GM23338 (cell line): ENCODE results near the gene ZXDC. TPM values are rescaled to one million over a fixed set of nuclear protein-coding genes. Genes with fewer than 3 reads are reported as not detected.

Experiments used
- CTCF ChIP-seq, 2 experiments: fragments of 200-600 bp in 1 of 2; sonication (generic) in 1 of 2; conservative IDR thresholded peaks; 2 replicates each; pipeline versions ENCODE4 v1.5.1 to v1.6.1; 2016 to 2017; ENCODE audit warnings: antibody characterized with exemption in 2 of 2, low read depth in 2 of 2, mild to moderate bottlenecking in 2 of 2, moderate library complexity in 1 of 2
- ETS1 ChIP-seq: IDR thresholded peaks from 2 replicates; pipeline ENCODE4 v1.6.1; 2016; ENCODE audit warnings: antibody characterized with exemption
- EZH2 ChIP-seq: fragments of 200-600 bp; sonication (generic); IDR thresholded peaks from one replicate; pipeline ENCODE4 v1.8.0; 2017; ENCODE audit warnings: antibody characterized with exemption, mild to moderate bottlenecking, low read depth; ENCODE audit not compliant: unreplicated experiment
- EZH2phosphoT487 ChIP-seq: fragments of 200-600 bp; sonication (generic); IDR thresholded peaks from one replicate; pipeline ENCODE4 v1.8.1; 2018; ENCODE audit warnings: antibody characterized with exemption; ENCODE audit not compliant: unreplicated experiment
- JUNB ChIP-seq: IDR thresholded peaks from one replicate; pipeline ENCODE4 v1.6.1; 2016; ENCODE audit warnings: antibody characterized with exemption; ENCODE audit not compliant: unreplicated experiment
- NANOG ChIP-seq: IDR thresholded peaks from 2 replicates; pipeline ENCODE4 v1.6.1; 2016; ENCODE audit warnings: antibody characterized with exemption, borderline replicate concordance
- STAT1 ChIP-seq: IDR thresholded peaks from one replicate; pipeline ENCODE4 v1.6.1; 2016; ENCODE audit warnings: antibody characterized with exemption; ENCODE audit not compliant: unreplicated experiment
- ZNF114 ChIP-seq: fragments of 250-450 bp; sonication (Bioruptor Pico); IDR thresholded peaks from 2 replicates; pipeline ENCODE4 v1.5.0; 2020; ENCODE audit warnings: mild to moderate bottlenecking, moderate library complexity
- ZNF331 ChIP-seq: fragments of 250-450 bp; sonication (Bioruptor Pico); IDR thresholded peaks from 2 replicates; pipeline ENCODE4 v1.5.0; 2020; ENCODE audit warnings: low read depth, mild to moderate bottlenecking, moderate library complexity
- ZNF462 ChIP-seq: fragments of 250-450 bp; sonication (Bioruptor Pico); IDR thresholded peaks from 2 replicates; pipeline ENCODE4 v1.5.0; 2020; ENCODE audit warnings: mild to moderate bottlenecking, moderate library complexity
- polyA plus RNA-seq: library from polyadenylated mRNA; unstranded; fragments of >200 nt; fragmentation: Nextera tagmentation; extraction: Ambion mirVana; gene quantifications from 2 replicates; pipeline ENCODE4 v1.2.1, GENCODE V29; 2016
- total RNA-seq: library from RNA; depleted of rRNA; stranded (reverse); fragments of >200 nt; shearing (Covaris generic); gene quantifications from 2 replicates; pipeline ENCODE4 v1.2.3, GENCODE V29; 2014

Gene ZXDC
- total and polyA plus RNA-seq, 2 experiments from 2014 or later, result 5.7 to 45.1 TPM

GRCh38 chr3:126459111-126459762 is 16.5 kb downstream of the ZXDC start (continued):
- TF ChIP-seq ZNF462 (no peak), ETS1 (no peak), EZH2phosphoT487 (no peak), EZH2 (no peak), STAT1 (no peak), ZNF331 (CRISPR knock-in tag) (no peak), NANOG (no peak), JUNB (no peak), ZNF114 (CRISPR knock-in tag) (no peak), CTCF (conservative IDR thresholded peaks at IDR 0.05; ENCODE audit: low read depth in 2 of 2) (no peak)
